Measurements from ENCODE around the gene PDP2. TPM values are rescaled to one million over a fixed set of nuclear protein-coding genes. Genes with fewer than 3 reads are reported as not detected.

The PDP2 gene
- total and polyA plus RNA-seq, 10 of the 15 experiments (the other 5 are each of a cell fraction or from before 2014, with no cell fraction given) = 1.9 to 31.1 (median 6.2) TPM

GRCh38 chr16:66880288-66881013 lies at the start of gene PDP2 (continued):
- no peak for TF ChIP-seq ATF2 (IDR thresholded peaks at IDR 0.05; ENCODE audit: low read length)
- no peak for TF ChIP-seq HSF1 (IDR thresholded peaks at IDR 0.05; ENCODE audit: low read depth, low read length)
- no peak for TF ChIP-seq KAT2A (conservative IDR thresholded peaks at IDR 0.05; ENCODE audit: control insufficient read depth, low read depth, low read length)
- TF ChIP-seq CBFB (IDR thresholded peaks at IDR 0.05; ENCODE audit: low read depth) = no peak
- TF ChIP-seq IKZF2 (IDR thresholded peaks at IDR 0.05) = no peak; a peak in 1 of 4 replicates
- TF ChIP-seq NFIC (IDR thresholded peaks at IDR 0.05; ENCODE audit: low read depth, low read length) = no peak
- no peak for TF ChIP-seq NBN (IDR thresholded peaks at IDR 0.05)
- peak; percentile 63; the same call in 1 of the 2 replicates for TF ChIP-seq BACH1 (IDR thresholded peaks at IDR 0.05; ENCODE audit: borderline replicate concordance)
- 0 out of 2 replicates have a peak, but pooled peaks have one; percentile 22 for TF ChIP-seq EED (IDR thresholded peaks at IDR 0.05; ENCODE audit: low read depth)
- TF ChIP-seq ZNF207 (IDR thresholded peaks at IDR 0.05; ENCODE audit: borderline replicate concordance) = no peak
- TF ChIP-seq JUNB (IDR thresholded peaks at IDR 0.05) = no peak
- no peak for TF ChIP-seq ZNF24 (IDR thresholded peaks at IDR 0.05)
- no peak for TF ChIP-seq ZBED1 (IDR thresholded peaks at IDR 0.05; ENCODE audit: borderline replicate concordance)
- TF ChIP-seq NR2C1 (IDR thresholded peaks at IDR 0.05) = 0 out of 2 replicates have a peak, but pooled peaks have one; percentile 16
- no peak for TF ChIP-seq ZNF592 (IDR thresholded peaks at IDR 0.05)
- no peak for TF ChIP-seq TARDBP (IDR thresholded peaks at IDR 0.05; ENCODE audit: borderline replicate concordance)
- TF ChIP-seq TAF1 (IDR thresholded peaks at IDR 0.05; ENCODE audit: borderline replicate concordance, low read depth, low read length) = no peak
- no peak for TF ChIP-seq HDAC2 (IDR thresholded peaks at IDR 0.05)
- no peak for TF ChIP-seq ETV6 (conservative IDR thresholded peaks at IDR 0.05 in 1 of 2, IDR thresholded peaks at IDR 0.05 in 1 of 2; ENCODE audit: borderline replicate concordance in 1 of 2, low read depth in 1 of 2)
- peak; percentile 97 for TF ChIP-seq NFYB (IDR thresholded peaks at IDR 0.05; ENCODE audit: insufficient read depth, low read depth, low read length)
- no peak for TF ChIP-seq HDAC6 (IDR thresholded peaks at IDR 0.05; ENCODE audit: unreplicated experiment)
- TF ChIP-seq SUZ12 (IDR thresholded peaks at IDR 0.05; ENCODE audit: unreplicated experiment) = no peak
- TF ChIP-seq ASH2L (IDR thresholded peaks at IDR 0.05; ENCODE audit: borderline replicate concordance, low read depth) = no peak
- peak; percentile 50 for TF ChIP-seq MEF2B (IDR thresholded peaks at IDR 0.05; ENCODE audit: partially characterized antibody, poor library complexity, severe bottlenecking)

Measured in GM12878 (cell line).